HG02970 (cell line): ENCODE results near the gene MYMK.

Source experiments
- ATAC-seq: cut with Tn5 transposase; IDR thresholded peaks from one replicate; pipeline ENCODE4 v1.9.1; 2021; ENCODE audit warnings: mild to moderate bottlenecking, moderate library complexity, moderate number of reproducible peaks; ENCODE audit not compliant: unreplicated experiment, low FRiP score

Gene MYMK

GRCh38 chr9:133489253-133490190 is 35.2 kb downstream of the MYMK start:
- no peak for ATAC-seq

DNA sequence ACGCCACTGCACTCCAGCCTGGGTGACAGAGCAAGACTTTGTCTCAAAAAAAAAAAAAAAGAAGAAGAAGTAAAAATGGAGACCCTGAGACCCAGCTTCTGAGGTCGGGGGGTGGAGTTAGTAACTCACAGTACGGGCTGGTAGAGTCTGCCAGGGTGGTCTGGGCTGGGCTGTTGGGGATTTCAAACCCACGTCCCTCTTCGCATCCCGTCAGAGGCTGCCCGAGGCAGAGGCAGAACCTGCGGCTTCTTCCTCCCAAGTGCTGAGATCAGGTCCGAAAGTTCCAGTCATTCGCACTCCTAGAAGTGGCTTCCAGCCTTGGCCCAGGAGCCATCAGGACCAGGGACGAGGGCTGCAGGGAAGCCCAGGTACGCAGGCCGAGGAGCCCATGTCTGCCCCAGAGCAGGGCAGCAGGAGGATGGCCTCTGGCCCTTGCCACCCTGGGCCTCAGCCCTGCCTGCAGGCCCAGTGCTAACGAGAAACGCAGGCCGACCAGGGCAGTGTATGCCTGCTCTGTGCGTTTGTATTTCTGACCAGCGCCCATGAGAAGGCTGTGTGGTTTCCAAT is 36.0 kb downstream of the MYMK start:
- ATAC-seq, result no peak

DNA sequence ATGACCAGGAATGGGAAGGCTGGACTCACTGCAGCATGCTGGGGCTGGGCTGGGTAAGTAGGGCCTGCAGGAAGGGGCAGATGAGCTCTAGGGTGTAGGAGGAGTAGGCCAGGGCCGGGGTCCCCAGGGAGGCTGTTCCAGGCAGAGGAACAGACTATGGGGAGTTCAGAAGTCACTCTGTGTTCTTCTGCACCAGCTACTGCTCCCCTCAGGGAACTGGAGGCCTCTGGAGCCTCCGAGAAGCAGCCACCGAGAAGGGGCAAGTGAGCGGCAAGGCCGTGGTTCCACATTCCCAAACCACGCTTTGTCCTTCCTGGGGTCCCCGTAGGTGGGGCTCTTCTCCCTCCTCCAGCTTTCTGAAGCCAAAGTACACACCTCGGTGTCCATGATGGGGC is 37.4 kb downstream of the MYMK start:
- no peak for ATAC-seq

DNA sequence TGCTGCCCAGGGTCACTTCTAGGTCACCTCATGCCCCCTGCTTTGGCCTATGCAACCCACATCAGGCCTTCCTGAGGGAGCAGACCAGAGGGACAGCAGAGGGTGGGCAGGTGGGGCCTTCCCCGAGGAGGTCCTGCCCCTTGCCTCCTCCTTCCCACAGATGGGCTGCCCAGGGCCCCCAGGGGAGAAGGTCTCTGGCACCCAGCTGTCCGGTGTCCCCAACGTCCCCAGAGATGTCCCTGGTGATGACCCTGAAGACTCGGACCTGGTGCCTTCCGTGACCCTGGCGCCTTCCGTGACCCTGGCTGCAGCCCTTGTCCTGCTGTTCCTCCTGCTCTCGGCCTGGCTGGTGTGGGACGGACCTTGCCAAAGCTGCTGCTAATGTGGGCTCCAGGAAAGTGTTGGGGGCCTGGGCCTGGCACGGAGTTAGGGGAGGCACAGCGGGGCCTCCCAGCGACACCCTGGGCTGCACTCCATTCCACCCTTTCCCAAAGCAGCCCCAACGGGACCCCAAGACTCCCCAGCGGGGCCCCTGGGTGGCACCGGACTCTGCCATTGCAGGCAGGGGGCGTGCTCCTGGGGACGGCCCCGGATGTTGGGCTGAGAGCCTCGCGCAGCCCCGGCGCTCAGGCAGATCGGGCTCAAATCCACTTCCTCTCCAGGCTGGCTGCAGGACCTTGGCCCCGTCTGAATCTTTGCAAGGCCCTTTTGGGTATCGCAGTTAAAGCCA is 39.1 kb downstream of the MYMK start:
- ATAC-seq, result no peak

GRCh38 chr9:133484671-133485437 is 39.9 kb downstream of the MYMK start:
- ATAC-seq, result no peak

DNA sequence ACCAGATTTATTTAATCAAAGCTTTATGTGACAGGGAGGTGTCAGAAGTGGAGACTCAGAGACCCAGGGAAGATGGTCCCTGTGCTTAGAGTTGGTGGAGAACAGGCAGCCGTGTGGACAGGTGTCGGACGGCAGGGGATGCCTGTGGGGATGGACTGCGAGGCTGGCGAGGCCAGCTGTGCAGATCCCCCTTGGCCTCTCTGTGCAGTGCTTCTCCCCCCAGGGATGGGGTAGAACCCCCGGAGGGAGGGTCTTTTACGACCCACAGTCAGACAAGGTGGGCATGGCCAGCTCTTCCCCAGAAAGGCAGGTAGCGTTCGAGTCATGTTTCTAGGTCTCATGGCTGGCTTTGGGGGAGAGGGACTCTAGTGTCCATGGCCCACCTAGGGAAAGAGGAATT is 41.1 kb downstream of the MYMK start:
- no peak for ATAC-seq

GRCh38 chr9:133478851-133479711 is 45.7 kb downstream of the MYMK start, which contains the start of gene SLC2A6:
TSS of gene SLC2A6 (minus strand) at chr9:133479099. CDS start at chr9:133479059, 40 bp downstream.
- ATAC-seq, result peak; percentile 91

GRCh38 chr9:133477992-133478850 is 46.5 kb downstream of the MYMK start:
- peak; percentile 21 for ATAC-seq

GRCh38 chr9:133477461-133477860 is 47.3 kb downstream of the MYMK start:
- no peak for ATAC-seq

DNA sequence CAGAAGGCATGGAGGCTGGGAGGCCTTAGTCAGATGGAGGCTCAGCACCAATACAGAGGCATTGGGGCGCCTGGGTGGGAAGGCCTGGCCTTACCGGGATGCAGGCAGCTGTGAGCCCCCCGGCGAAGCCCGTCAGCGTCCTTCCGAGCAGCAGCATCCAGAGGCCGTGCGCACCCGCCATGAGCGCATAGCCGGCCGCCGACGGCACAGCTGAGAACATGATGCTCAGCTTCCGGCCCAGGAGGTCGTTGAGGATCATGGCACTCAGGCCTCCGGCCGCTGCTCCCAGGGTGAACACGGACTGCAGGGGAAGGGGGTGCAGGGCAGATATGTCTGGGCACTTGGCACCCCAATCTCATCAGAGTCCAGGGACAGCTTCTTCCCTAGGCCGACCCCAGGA is 47.8 kb downstream of the MYMK start:
- ATAC-seq, result no peak

DNA sequence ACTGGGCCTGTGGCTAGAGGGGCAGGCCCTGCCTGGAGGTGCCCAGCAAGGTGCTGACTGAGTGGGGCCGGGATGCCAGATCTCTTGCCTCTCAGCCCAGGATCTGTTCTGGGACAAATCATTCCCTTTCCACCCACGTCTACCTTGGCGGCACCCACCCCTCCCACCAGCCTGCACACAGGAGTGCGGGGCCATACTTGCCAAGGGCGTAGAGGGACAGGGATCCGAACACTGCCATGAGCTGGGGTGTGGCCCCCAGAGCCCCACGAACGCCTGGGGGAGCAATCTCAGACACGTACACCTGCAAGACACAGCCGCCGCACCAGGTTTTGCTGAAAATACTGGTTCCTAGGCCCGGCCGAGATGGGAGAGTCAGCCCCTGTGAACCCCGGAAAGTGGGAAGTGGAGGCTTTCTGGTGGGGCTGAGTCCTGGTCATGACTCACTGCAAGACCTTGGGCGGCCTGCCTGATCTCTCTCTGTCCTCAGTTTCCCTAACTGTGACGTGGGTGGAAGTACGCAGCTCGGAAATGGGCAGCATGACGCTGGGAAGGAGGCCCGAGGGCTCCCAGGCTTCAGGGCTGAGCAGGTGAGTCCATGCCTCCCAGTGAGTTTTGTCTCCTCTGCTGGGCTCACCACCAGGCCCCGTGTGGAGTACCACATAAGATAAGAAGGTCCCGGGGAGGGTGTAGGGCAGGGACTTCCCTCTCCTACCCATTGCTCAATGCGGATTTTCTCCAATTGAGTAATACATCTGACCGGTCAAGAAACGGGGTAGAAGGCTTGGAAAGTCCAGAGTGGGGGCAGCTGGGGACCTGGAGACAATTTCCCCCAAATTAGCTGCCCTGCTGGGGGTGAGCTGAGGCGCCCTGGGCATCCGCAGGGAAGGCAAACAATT is 48.5 kb downstream of the MYMK start:
- no peak for ATAC-seq

- no peak for ATAC-seq
Observed at GRCh38 chr9:133475292-133476012, 49.3 kb downstream of the MYMK start.

DNA sequence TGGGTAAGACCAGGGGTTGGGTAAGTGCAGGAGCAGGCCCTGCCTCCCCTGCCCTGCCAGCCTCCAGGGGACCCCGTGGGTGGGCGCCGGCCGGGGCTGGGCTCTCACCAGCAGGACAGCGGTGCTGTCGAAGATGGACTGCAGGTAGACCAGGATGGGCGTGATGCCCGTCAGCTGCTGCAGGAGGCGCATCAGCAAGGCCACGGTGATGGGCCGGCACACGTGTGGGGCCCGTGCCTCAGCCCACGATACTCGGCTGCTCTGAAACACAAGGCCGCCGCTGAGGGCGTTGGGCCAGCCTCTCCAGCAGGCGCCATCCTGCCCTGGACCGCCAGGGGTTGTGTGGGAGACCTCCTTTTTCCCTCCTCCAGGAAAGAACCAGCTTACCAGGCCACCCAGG is 49.9 kb downstream of the MYMK start:
- no peak for ATAC-seq

GRCh38 chr9:133474215-133474614 is 50.5 kb downstream of the MYMK start:
- ATAC-seq, result no peak

- ATAC-seq, result no peak
Observed at GRCh38 chr9:133473743-133474142, 51.0 kb downstream of the MYMK start.

DNA sequence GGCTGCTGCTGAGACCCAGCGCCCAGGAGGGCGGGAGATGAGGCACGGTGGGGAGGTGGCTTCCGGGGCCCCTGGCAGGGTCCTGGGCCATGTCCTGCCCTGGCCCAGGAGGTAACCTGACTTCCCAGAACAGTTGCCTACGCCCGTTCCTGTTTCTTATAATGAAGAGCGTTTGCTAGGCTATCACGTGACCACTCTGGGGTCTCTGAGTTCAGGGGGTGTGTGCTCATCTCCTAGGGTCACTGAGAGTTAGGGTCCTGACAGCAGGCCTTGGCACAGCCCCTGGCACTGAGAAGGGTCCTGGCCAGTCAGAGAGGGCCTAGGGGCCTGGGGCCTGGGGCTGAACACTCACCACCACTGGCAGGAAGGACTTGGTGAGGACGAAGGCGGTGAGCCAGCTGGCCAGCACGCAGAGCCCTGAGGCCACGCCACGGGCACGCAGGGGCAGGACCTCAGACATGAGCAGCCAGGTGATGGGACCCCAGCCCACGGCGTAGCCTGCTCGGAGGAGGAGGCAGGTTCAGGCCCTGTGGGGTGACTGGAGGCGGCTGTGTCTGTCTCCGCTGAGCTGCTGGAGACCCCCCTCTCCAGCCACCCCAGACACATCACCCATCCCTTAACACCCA is 51.9 kb downstream of the MYMK start:
- ATAC-seq, result no peak

DNA sequence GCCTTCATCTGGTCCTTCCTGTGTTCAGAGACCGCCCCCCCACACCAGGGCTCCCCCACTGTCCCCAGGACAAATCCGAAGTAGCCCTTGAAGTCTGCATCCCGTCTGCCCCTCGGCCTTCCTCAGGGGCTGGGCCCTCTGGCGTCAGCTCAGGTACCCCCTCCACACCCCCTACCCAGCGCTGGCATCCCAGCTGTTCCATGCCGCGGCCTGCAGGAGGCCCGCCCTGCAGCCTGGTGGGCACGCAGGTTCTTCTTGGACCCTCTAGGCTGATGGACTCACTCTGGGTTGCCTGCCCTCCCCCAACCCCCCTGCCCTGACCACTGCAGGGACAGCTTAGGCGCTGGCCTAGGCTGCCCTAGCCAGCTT is 52.5 kb downstream of the MYMK start:
- no peak for ATAC-seq
